HepG2 (cell line): ENCODE data around the gene EMILIN3. TPM values are rescaled to one million over a fixed set of nuclear protein-coding genes. Genes with fewer than 3 reads are reported as not detected.

Experiments used
- CHCHD3 ChIP-seq: sonication (generic); formaldehyde crosslinking; IDR thresholded peaks from 2 replicates; pipeline ENCODE4 v1.8.0; 2022; ENCODE audit warnings: mild to moderate bottlenecking, missing genetic modification reagents, moderate library complexity
- DNMT3B ChIP-seq: conservative IDR thresholded peaks from 2 replicates; pipeline ENCODE4 v1.6.1; 2016; ENCODE audit warnings: missing biosample characterization, control low read depth
- RELA ChIP-seq: sonication (generic); formaldehyde crosslinking; IDR thresholded peaks from 2 replicates; pipeline ENCODE4 v1.4.0; 2020; ENCODE audit warnings: missing genetic modification reagents
- SALL2 ChIP-seq: sonication (generic); formaldehyde crosslinking; IDR thresholded peaks from 2 replicates; pipeline ENCODE4 v1.8.1; 2023; ENCODE audit warnings: mild to moderate bottlenecking, missing genetic modification reagents, inconsistent platforms
- SMYD3 ChIP-seq: sonication (generic); formaldehyde crosslinking; IDR thresholded peaks from 2 replicates; pipeline ENCODE4 v1.8.1; 2023; ENCODE audit warnings: mild to moderate bottlenecking, missing genetic modification reagents
- ZNF12 ChIP-seq: sonication (generic); formaldehyde crosslinking; IDR thresholded peaks from 2 replicates; pipeline ENCODE4 v1.5.0; 2020; ENCODE audit warnings: missing genetic modification reagents
- ZNF724P ChIP-seq: sonication (generic); formaldehyde crosslinking; IDR thresholded peaks from 2 replicates; pipeline ENCODE4 v1.8.0; 2022; ENCODE audit warnings: missing genetic modification reagents, borderline replicate concordance
- ZNF768 ChIP-seq: sonication (generic); formaldehyde crosslinking; IDR thresholded peaks from 2 replicates; pipeline ENCODE4 v1.4.0; 2020; ENCODE audit warnings: missing genetic modification reagents
- ZSCAN30 ChIP-seq: sonication (generic); formaldehyde crosslinking; IDR thresholded peaks from 2 replicates; pipeline ENCODE4 v1.5.0; 2020; ENCODE audit warnings: mild to moderate bottlenecking, missing genetic modification reagents
- polyA plus RNA-seq, 8 experiments: library from polyadenylated mRNA; depleted of rRNA in 3 of 8; stranded (reverse) in 7 of 8; unstranded in 1 of 8; fragments of >200 nt; fragmentation: Illumina TruSeq in 4 of 8; extraction: Trizol in 4 of 8; gene quantifications; 2 replicates each; pipeline versions ENCODE4 v1.2.1 to v1.2.3, GENCODE V29; 2011 to 2016; ENCODE audit warnings: low read depth in 4 of 8, missing spikeins in 1 of 8, mixed read lengths in 1 of 8; ENCODE audit not compliant: insufficient read depth in 1 of 8
- total RNA-seq, 5 experiments: library from RNA; depleted of rRNA; stranded (reverse); fragments of >200 nt; fragmentation: Illumina TruSeq; extraction: Trizol; gene quantifications; 2 replicates each; pipeline ENCODE4 v1.2.3, GENCODE V29; 2016; ENCODE audit warnings: low read depth in 1 of 5
- TF ChIP-seq, protein P1 (sequence below), 2 experiments: sonication (generic) in 1 of 2; formaldehyde crosslinking in 1 of 2; IDR thresholded peaks; 2 replicates each; pipeline versions ENCODE4 v1.6.1 to v1.9.0; 2014 to 2022; ENCODE audit warnings: antibody characterized with exemption in 1 of 2, borderline replicate concordance in 1 of 2, inconsistent platforms in 1 of 2, low read depth in 1 of 2, missing genetic modification reagents in 1 of 2
- TF ChIP-seq, protein P2 (sequence below): sonication (generic); formaldehyde crosslinking; IDR thresholded peaks from 2 replicates; pipeline ENCODE4 v1.4.0; 2020; ENCODE audit warnings: missing genetic modification reagents
- TF ChIP-seq, protein P3 (sequence below): sonication (generic); formaldehyde crosslinking; IDR thresholded peaks from 2 replicates; pipeline ENCODE4 v1.4.0; 2020; ENCODE audit warnings: mild to moderate bottlenecking, missing genetic modification reagents
- TF ChIP-seq, protein P4 (sequence below): sonication (generic); formaldehyde crosslinking; IDR thresholded peaks from 2 replicates; pipeline ENCODE4 v1.4.0; 2020; ENCODE audit warnings: missing genetic modification reagents
- TF ChIP-seq, protein P5 (sequence below), 2 experiments: sonication (generic) in 1 of 2; formaldehyde crosslinking in 1 of 2; IDR thresholded peaks; 2 replicates each; pipeline versions ENCODE4 v1.4.0 to v1.6.1; 2018 to 2020; ENCODE audit warnings: missing genetic modification reagents in 2 of 2, borderline replicate concordance in 1 of 2, low read depth in 1 of 2, mild to moderate bottlenecking in 1 of 2, missing biosample characterization in 1 of 2

EMILIN3 gene
- total and polyA plus RNA-seq, 2 of the 13 experiments (the other 11 are each of a cell fraction or from before 2014, with no cell fraction given) = 0.25 to 0.29 TPM

DNA sequence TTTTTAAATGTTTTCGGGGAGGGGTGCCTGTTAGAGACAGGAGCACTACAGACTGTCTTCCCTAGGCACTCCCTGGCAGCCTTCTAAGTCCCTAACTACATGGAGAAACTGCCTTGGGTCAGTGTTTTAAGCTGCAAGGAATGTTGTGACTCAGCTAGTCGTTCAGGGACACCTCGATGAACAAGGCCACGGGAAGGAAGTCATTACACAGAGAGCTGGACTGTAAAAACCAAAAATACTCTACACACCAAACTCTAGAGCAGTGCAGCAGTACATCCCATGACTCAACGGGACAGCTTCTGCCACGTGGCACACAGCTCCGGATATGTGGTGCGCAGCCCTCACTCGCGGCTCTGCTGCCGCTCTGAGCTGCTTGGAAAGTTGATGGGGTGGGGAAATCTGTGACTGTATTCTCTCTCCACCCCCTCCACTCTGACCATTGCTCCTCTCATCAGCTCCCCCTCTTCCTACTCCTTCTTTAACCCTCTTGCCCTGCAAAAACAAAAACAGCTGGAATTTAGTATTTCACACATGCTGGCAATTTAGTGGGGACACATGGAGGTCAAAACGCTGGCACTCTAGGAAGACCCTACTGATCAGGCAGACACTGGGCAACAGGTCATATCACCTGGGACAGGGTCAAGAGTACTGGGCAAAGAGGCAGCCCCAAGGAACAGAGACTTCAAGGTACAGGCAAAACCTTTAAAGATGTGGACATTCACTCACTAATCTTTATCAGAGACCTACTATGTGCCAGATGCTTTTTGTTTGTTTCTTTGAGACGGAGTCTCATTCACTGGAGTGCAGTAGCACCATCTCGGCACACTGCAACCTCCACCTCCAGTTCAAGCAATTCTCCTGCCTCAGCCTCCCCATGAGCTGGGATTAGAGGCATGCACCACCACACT is 36.9 kb downstream of the EMILIN3 start (continued):
- TF ChIP-seq, protein P1, sequence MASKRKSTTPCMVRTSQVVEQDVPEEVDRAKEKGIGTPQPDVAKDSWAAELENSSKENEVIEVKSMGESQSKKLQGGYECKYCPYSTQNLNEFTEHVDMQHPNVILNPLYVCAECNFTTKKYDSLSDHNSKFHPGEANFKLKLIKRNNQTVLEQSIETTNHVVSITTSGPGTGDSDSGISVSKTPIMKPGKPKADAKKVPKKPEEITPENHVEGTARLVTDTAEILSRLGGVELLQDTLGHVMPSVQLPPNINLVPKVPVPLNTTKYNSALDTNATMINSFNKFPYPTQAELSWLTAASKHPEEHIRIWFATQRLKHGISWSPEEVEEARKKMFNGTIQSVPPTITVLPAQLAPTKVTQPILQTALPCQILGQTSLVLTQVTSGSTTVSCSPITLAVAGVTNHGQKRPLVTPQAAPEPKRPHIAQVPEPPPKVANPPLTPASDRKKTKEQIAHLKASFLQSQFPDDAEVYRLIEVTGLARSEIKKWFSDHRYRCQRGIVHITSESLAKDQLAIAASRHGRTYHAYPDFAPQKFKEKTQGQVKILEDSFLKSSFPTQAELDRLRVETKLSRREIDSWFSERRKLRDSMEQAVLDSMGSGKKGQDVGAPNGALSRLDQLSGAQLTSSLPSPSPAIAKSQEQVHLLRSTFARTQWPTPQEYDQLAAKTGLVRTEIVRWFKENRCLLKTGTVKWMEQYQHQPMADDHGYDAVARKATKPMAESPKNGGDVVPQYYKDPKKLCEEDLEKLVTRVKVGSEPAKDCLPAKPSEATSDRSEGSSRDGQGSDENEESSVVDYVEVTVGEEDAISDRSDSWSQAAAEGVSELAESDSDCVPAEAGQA (IDR thresholded peaks at IDR 0.05; ENCODE audit: low read depth) = peak; percentile 24
- TF ChIP-seq, protein P1 (CRISPR knock-in tag; IDR thresholded peaks at IDR 0.05; ENCODE audit: borderline replicate concordance) = no peak
- TF ChIP-seq ZNF768 (CRISPR knock-in tag) (peak; percentile 39; the same call in 1 of the 2 replicates), DNMT3B (peak; percentile 92), RELA (0 out of 2 replicates have a peak, but pooled peaks have one; percentile 11), CHCHD3 (no peak), SMYD3 (CRISPR knock-in tag) (no peak), ZNF724P (CRISPR knock-in tag) (peak; percentile 60; the same call in 1 of the 2 replicates), ZSCAN30 (CRISPR knock-in tag) (no peak), ZNF12 (CRISPR knock-in tag) (no peak; the same call in 1 of the 2 replicates), SALL2 (CRISPR knock-in tag) (peak; percentile 66; the same call in 1 of the 2 replicates)
- TF ChIP-seq, protein P2, sequence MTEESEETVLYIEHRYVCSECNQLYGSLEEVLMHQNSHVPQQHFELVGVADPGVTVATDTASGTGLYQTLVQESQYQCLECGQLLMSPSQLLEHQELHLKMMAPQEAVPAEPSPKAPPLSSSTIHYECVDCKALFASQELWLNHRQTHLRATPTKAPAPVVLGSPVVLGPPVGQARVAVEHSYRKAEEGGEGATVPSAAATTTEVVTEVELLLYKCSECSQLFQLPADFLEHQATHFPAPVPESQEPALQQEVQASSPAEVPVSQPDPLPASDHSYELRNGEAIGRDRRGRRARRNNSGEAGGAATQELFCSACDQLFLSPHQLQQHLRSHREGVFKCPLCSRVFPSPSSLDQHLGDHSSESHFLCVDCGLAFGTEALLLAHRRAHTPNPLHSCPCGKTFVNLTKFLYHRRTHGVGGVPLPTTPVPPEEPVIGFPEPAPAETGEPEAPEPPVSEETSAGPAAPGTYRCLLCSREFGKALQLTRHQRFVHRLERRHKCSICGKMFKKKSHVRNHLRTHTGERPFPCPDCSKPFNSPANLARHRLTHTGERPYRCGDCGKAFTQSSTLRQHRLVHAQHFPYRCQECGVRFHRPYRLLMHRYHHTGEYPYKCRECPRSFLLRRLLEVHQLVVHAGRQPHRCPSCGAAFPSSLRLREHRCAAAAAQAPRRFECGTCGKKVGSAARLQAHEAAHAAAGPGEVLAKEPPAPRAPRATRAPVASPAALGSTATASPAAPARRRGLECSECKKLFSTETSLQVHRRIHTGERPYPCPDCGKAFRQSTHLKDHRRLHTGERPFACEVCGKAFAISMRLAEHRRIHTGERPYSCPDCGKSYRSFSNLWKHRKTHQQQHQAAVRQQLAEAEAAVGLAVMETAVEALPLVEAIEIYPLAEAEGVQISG (CRISPR knock-in tag) = peak; percentile 67
- TF ChIP-seq, protein P3, sequence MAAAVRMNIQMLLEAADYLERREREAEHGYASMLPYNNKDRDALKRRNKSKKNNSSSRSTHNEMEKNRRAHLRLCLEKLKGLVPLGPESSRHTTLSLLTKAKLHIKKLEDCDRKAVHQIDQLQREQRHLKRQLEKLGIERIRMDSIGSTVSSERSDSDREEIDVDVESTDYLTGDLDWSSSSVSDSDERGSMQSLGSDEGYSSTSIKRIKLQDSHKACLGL (CRISPR knock-in tag) = 0 out of 2 replicates have a peak, but pooled peaks have one; percentile 38
- TF ChIP-seq, protein P4, sequence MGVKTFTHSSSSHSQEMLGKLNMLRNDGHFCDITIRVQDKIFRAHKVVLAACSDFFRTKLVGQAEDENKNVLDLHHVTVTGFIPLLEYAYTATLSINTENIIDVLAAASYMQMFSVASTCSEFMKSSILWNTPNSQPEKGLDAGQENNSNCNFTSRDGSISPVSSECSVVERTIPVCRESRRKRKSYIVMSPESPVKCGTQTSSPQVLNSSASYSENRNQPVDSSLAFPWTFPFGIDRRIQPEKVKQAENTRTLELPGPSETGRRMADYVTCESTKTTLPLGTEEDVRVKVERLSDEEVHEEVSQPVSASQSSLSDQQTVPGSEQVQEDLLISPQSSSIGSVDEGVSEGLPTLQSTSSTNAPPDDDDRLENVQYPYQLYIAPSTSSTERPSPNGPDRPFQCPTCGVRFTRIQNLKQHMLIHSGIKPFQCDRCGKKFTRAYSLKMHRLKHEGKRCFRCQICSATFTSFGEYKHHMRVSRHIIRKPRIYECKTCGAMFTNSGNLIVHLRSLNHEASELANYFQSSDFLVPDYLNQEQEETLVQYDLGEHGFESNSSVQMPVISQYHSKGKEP (CRISPR knock-in tag) = no peak
- TF ChIP-seq, protein P5, sequence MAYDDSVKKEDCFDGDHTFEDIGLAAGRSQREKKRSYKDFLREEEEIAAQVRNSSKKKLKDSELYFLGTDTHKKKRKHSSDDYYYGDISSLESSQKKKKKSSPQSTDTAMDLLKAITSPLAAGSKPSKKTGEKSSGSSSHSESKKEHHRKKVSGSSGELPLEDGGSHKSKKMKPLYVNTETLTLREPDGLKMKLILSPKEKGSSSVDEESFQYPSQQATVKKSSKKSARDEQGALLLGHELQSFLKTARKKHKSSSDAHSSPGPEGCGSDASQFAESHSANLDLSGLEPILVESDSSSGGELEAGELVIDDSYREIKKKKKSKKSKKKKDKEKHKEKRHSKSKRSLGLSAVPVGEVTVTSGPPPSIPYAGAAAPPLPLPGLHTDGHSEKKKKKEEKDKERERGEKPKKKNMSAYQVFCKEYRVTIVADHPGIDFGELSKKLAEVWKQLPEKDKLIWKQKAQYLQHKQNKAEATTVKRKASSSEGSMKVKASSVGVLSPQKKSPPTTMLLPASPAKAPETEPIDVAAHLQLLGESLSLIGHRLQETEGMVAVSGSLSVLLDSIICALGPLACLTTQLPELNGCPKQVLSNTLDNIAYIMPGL (CRISPR knock-in tag; IDR thresholded peaks at IDR 0.05; ENCODE audit: borderline replicate concordance in 1 of 2, low read depth in 1 of 2) = peak; percentile 23 to 78; a peak in 2 of 4 replicates
